ENCODE data around the gene ZNF638.
A peak's percentile ranks its signal among the peaks of the same experiment; 100 is the strongest.

The ZNF638 gene

GRCh38 chr2:71457123-71457915 is 125.7 kb downstream of the ZNF638 start:
- no peak for DNase-seq

- no peak for DNase-seq
These were observed 126.3 kb downstream of the ZNF638 start for GRCh38 chr2:71457923-71458322.

GRCh38 chr2:71458413-71459083 is 127.0 kb downstream of the ZNF638 start:
- peak; percentile 7 to 14 for DNase-seq

- DNase-seq: no peak
These were observed 127.5 kb downstream of the ZNF638 start for GRCh38 chr2:71459084-71459431.

- DNase-seq: no peak
These were observed 128.5 kb downstream of the ZNF638 start for GRCh38 chr2:71460056-71460455.

- peak; percentile 19 to 24 for DNase-seq
These were observed 129.2 kb downstream of the ZNF638 start for GRCh38 chr2:71460595-71461303.

GRCh38 chr2:71461304-71461671 is 129.7 kb downstream of the ZNF638 start:
- no peak for DNase-seq

- no peak for DNase-seq
These were observed 130.5 kb downstream of the ZNF638 start for GRCh38 chr2:71462056-71462605.

GRCh38 chr2:71462641-71463341 is 131.2 kb downstream of the ZNF638 start:
- no peak for DNase-seq

GRCh38 chr2:71463342-71463654 is 131.7 kb downstream of the ZNF638 start:
- DNase-seq: no peak

GRCh38 chr2:71464389-71464788 is 132.8 kb downstream of the ZNF638 start:
- no peak for DNase-seq

GRCh38 chr2:71465356-71465755 is 133.8 kb downstream of the ZNF638 start:
- DNase-seq: no peak

- DNase-seq: no peak
These were observed 134.3 kb downstream of the ZNF638 start for GRCh38 chr2:71465961-71466300.

- DNase-seq: peak in 1 of 2 experiments; percentile 14
These were observed 135.0 kb downstream of the ZNF638 start for GRCh38 chr2:71466301-71467179.

GRCh38 chr2:71467180-71467815 is 135.7 kb downstream of the ZNF638 start:
- DNase-seq: no peak

- no peak for DNase-seq
These were observed 136.9 kb downstream of the ZNF638 start for GRCh38 chr2:71468279-71469015.

GRCh38 chr2:71469403-71470398 is 138.1 kb downstream of the ZNF638 start:
- DNase-seq: no peak

- no peak for DNase-seq
These were observed 139.7 kb downstream of the ZNF638 start for GRCh38 chr2:71471276-71471675.

- no peak for DNase-seq
These were observed 140.4 kb downstream of the ZNF638 start for GRCh38 chr2:71472019-71472418.

Measured in Kasumi-1 (cell line).